ENCODE measurements around the gene MDM1.

DNA sequence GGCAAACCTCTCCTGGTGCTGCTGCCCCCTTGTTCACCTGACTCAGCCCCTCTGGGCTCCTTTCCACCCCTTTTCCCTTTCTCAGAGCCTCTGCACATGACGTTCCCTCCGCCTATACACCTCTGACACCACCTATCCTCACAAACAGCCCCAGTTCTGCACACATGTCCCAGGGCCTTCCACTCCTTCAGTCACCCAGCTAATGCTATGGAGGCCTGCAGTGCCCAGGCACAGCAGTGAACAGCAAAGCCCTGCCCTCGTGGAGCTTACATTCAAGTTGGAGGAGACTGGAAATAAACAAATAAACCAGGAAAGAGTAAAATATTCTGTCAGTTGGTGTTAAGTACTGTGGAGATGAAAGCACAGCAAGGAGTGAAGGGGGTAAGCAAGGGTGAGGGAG is 38.5 kb upstream of the MDM1 start:
- TF ChIP-seq CTCF (CRISPR knock-in tag; IDR thresholded peaks at IDR 0.05), result no peak
- no peak for TF ChIP-seq TARDBP (CRISPR knock-in tag; IDR thresholded peaks at IDR 0.05)
- no peak for TF ChIP-seq SIX4 (CRISPR knock-in tag; IDR thresholded peaks at IDR 0.05)
- no peak for TF ChIP-seq ZNF382 (CRISPR knock-in tag; IDR thresholded peaks at IDR 0.05; ENCODE audit: borderline replicate concordance)
- TF ChIP-seq RAD21 (CRISPR knock-in tag; IDR thresholded peaks at IDR 0.05), result no peak
- TF ChIP-seq ZNF12 (CRISPR knock-in tag; IDR thresholded peaks at IDR 0.05), result no peak
- TF ChIP-seq ZNF468 (CRISPR knock-in tag; IDR thresholded peaks at IDR 0.05), result no peak
- TF ChIP-seq, protein P1, sequence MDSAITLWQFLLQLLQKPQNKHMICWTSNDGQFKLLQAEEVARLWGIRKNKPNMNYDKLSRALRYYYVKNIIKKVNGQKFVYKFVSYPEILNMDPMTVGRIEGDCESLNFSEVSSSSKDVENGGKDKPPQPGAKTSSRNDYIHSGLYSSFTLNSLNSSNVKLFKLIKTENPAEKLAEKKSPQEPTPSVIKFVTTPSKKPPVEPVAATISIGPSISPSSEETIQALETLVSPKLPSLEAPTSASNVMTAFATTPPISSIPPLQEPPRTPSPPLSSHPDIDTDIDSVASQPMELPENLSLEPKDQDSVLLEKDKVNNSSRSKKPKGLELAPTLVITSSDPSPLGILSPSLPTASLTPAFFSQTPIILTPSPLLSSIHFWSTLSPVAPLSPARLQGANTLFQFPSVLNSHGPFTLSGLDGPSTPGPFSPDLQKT (CRISPR knock-in tag; IDR thresholded peaks at IDR 0.05; ENCODE audit: borderline replicate concordance), result no peak
- TF ChIP-seq SP1 (IDR thresholded peaks at IDR 0.05), result no peak
- TF ChIP-seq SP1 (CRISPR knock-in tag; IDR thresholded peaks at IDR 0.05), result no peak
- TF ChIP-seq ZFP37 (CRISPR knock-in tag; IDR thresholded peaks at IDR 0.05; ENCODE audit: borderline replicate concordance), result no peak
